Parathyroid adenoma (tissue), 2 donors: ENCODE measurements around the gene CD33.

ENCODE experiments used
- H2AFZ ChIP-seq: fragments of 300-600 bp; sonication (generic); one replicate; pipeline ENCODE4 v1.7.0; 2017; ENCODE audit warnings: antibody characterized with exemption, mild to moderate bottlenecking
- H3K27ac ChIP-seq: fragments of 300-600 bp; sonication (generic); one replicate; pipeline ENCODE4 v1.7.0; 2017
- H3K27me3 ChIP-seq: fragments of 300-600 bp; sonication (generic); one replicate; pipeline ENCODE4 v1.7.0; 2017; ENCODE audit warnings: low read length; ENCODE audit not compliant: control insufficient read depth, insufficient read depth
- H3K36me3 ChIP-seq: fragments of 300-600 bp; sonication (generic); one replicate; pipeline ENCODE4 v1.7.0; 2017; ENCODE audit warnings: low read length; ENCODE audit not compliant: control insufficient read depth, insufficient read depth
- H3K4me1 ChIP-seq: fragments of 300-600 bp; sonication (generic); one replicate; pipeline ENCODE4 v1.7.0; 2017; ENCODE audit warnings: control low read depth
- H3K4me2 ChIP-seq: fragments of 300-600 bp; sonication (generic); one replicate; pipeline ENCODE4 v1.7.0; 2017; ENCODE audit warnings: low read length
- H3K4me3 ChIP-seq: fragments of 300-600 bp; sonication (generic); one replicate; pipeline ENCODE4 v1.7.0; 2017; ENCODE audit warnings: low read depth, low read length
- H3K79me2 ChIP-seq: fragments of 300-600 bp; sonication (generic); one replicate; pipeline ENCODE4 v1.7.0; 2017; ENCODE audit warnings: control low read depth
- H3K9ac ChIP-seq: fragments of 300-600 bp; sonication (generic); one replicate; pipeline ENCODE4 v1.7.0; 2017; ENCODE audit warnings: mild to moderate bottlenecking
- H3K9me3 ChIP-seq: fragments of 300-600 bp; sonication (generic); one replicate; pipeline ENCODE4 v1.7.0; 2017; ENCODE audit warnings: low read length; ENCODE audit not compliant: control insufficient read depth
- TF ChIP-seq, protein P1 (sequence below): fragments of 300-600 bp; sonication (generic); IDR thresholded peaks from one replicate; pipeline ENCODE4 v1.7.0; 2017; ENCODE audit warnings: antibody characterized with exemption, mild to moderate bottlenecking
- donor health status: primary hyperparathyroidism.

Gene CD33

DNA sequence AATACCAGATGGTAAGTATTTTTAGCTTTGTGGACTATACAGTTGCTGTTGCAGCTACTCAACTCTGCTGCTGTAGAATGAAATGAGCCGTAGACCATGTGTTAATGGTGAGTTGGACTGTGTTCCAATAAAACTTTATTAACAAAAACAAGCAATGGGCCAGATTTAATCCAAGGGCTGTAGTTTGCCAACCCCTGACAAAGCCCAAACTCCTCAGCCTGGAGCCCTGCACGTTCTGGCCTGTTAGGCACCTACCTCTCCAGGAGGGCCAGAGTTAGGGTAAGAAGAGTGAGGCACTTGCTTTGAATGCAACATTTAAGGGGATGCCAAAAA is 36.7 kb upstream of the CD33 start:
- H3K27me3 ChIP-seq: no peaks in the 10 kb centered on the region
- H2AFZ ChIP-seq: no peak overlapping the region
- TF ChIP-seq, protein P1, sequence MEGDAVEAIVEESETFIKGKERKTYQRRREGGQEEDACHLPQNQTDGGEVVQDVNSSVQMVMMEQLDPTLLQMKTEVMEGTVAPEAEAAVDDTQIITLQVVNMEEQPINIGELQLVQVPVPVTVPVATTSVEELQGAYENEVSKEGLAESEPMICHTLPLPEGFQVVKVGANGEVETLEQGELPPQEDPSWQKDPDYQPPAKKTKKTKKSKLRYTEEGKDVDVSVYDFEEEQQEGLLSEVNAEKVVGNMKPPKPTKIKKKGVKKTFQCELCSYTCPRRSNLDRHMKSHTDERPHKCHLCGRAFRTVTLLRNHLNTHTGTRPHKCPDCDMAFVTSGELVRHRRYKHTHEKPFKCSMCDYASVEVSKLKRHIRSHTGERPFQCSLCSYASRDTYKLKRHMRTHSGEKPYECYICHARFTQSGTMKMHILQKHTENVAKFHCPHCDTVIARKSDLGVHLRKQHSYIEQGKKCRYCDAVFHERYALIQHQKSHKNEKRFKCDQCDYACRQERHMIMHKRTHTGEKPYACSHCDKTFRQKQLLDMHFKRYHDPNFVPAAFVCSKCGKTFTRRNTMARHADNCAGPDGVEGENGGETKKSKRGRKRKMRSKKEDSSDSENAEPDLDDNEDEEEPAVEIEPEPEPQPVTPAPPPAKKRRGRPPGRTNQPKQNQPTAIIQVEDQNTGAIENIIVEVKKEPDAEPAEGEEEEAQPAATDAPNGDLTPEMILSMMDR: no peak
- H3K4me2 ChIP-seq: no peak overlapping the region
- no peaks in the 10 kb centered on the region for H3K9me3 ChIP-seq
- H3K9ac ChIP-seq: no peak overlapping the region
- no peaks in the 10 kb centered on the region for H3K36me3 ChIP-seq
- no peaks in the 10 kb centered on the region for H3K79me2 ChIP-seq
- no peak overlapping the region for H3K4me3 ChIP-seq
- H3K4me1 ChIP-seq: no peaks in the 10 kb centered on the region
- H3K27ac ChIP-seq: no peak overlapping the region

DNA sequence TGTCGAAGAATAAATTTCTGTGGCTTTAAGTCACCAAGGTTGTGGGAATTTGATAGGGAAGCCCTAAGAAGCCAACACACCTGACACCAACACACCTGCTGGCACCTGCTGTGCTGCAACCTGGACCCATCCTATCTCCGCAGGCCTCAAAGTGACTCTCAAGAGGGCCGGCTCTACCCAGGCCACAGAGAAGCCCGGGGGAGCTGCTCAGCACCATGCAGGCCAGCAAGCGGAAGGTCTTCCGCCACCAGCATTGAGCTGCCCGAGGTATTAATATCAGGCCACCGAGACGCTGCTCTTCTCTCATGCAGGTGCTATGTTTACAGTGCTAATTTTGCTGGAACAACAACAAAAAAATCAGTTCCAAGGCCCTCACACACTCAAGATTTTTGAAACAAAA is 32.2 kb upstream of the CD33 start:
- no peak overlapping the region for H3K9ac ChIP-seq
- no peak overlapping the region for H3K27ac ChIP-seq

DNA sequence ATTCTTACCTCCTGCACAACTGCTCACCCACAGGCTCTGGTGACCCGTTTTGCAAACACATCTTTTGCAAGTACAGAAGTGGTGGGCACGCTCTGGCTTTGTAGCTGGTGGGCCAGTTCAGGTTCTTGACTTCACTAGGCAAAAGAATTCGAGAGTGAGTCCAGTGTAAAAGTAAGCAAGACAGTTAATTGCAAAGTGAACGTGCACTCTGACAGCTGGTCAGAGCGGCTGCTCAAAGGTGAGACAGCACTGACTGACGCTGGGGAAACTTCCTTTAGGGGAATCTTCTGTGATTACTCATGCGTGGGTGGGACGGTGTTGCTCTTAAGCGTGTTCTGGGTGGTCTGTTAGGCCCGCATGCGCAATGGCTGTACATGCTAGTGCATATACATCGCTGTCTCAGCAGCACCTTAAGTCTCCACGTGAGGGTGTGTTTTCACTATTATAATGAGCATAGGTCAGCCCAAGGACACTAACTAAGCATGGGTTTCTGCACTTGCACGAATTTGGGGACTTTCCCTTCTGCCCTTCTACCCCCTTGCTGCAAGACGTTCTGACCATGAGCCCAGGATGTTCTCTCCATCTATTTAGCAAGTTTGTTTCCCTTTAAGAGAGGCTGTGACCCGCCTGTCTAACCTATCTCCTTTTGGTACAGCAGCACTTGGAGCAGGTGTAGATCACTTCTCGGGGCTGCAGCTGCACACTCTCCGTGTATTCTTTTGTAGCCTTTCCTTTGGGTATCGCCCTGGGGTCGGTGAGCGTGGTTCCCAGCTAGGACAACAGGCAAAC is 30.2 kb upstream of the CD33 start:
- no peak overlapping the region for H3K4me2 ChIP-seq
- H3K27me3 ChIP-seq: no peaks in the 10 kb centered on the region
- H3K79me2 ChIP-seq: no peaks in the 10 kb centered on the region
- no peaks in the 10 kb centered on the region for H3K36me3 ChIP-seq
- H3K4me1 ChIP-seq: no peaks in the 10 kb centered on the region
- H3K4me3 ChIP-seq: no peak overlapping the region
- no peak overlapping the region for H3K9ac ChIP-seq
- H3K27ac ChIP-seq: no peak overlapping the region
- TF ChIP-seq, protein P1: no peak
- H3K9me3 ChIP-seq: no peaks in the 10 kb centered on the region
- H2AFZ ChIP-seq: no peak overlapping the region

More for the DNA sequence above, 32.2 kb upstream of the CD33 start:
- Histone ChIP-seq H3K9me3 (no peaks in the 10 kb centered on the region), H3K79me2 (no peaks in the 10 kb centered on the region), H3K4me2 (no peak overlapping the region), H3K4me1 (no peaks in the 10 kb centered on the region), H3K27me3 (no peaks in the 10 kb centered on the region), H2AFZ (no peak overlapping the region), H3K36me3 (no peaks in the 10 kb centered on the region), H3K4me3 (no peak overlapping the region)
- TF ChIP-seq, protein P1: no peak

DNA sequence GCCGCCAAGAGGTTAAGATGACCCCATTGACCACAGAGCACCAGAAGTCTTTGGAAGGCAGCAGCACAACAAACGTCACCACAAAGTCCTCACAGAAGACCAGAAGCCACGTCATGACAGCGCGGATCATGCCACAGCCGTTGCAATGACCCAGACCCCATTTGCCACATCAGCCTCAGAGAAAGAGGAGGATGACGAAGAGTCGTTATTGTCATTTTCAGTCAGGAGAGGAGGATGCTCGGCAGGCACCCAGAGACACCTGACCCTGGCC is 29.6 kb upstream of the CD33 start:
- no peaks in the 10 kb centered on the region for H3K9me3 ChIP-seq
- no peaks in the 10 kb centered on the region for H3K27me3 ChIP-seq

DNA sequence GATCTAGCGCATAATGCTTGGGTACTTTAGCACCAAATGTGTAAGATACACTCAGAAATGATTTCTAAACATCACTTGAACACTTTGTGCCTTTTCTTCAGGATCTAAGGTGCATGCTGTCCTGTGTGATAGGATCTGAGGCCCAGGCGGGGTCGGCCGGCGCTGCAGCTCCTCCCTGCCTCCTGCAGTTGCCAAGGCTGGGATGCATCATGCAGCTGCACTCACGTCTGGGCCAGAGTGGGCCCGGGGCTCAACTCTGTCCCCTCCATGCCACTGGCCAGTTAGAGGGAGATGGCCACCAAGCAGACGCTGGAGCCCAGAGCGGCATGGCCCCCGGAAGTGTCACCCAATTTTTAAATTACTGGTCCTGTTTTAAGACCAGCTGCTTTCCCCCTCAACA is 29.3 kb upstream of the CD33 start:
- Histone ChIP-seq H3K27ac (no peak overlapping the region), H3K9ac (no peak overlapping the region), H2AFZ (no peak overlapping the region), H3K9me3 (no peaks in the 10 kb centered on the region), H3K36me3 (no peaks in the 10 kb centered on the region), H3K4me2 (no peak overlapping the region), H3K27me3 (no peaks in the 10 kb centered on the region), H3K4me1 (no peaks in the 10 kb centered on the region), H3K79me2 (no peaks in the 10 kb centered on the region), H3K4me3 (no peak overlapping the region)
- TF ChIP-seq, protein P1: no peak

More for the DNA sequence above, 29.6 kb upstream of the CD33 start:
- Histone ChIP-seq H3K4me3 (no peak overlapping the region), H2AFZ (no peak overlapping the region), H3K79me2 (no peaks in the 10 kb centered on the region), H3K4me2 (no peak overlapping the region), H3K9ac (no peak overlapping the region), H3K36me3 (no peaks in the 10 kb centered on the region), H3K4me1 (no peaks in the 10 kb centered on the region), H3K27ac (no peak overlapping the region)
- TF ChIP-seq, protein P1: no peak
